Kidney capillary endothelial cell (primary cell): ENCODE measurements around the gene SRPK3.
"Not testable (repeated sequence)": the region's sequence is repeated elsewhere in the genome, so short reads cannot be mapped to it uniquely, and the experiment has no call there.

Experiments used
- DNase-seq: peaks from one replicate; pipeline ENCODE4 v3.0.0-alpha.2; 2018; ENCODE audit warnings: low spot score

SRPK3 gene, protein sequence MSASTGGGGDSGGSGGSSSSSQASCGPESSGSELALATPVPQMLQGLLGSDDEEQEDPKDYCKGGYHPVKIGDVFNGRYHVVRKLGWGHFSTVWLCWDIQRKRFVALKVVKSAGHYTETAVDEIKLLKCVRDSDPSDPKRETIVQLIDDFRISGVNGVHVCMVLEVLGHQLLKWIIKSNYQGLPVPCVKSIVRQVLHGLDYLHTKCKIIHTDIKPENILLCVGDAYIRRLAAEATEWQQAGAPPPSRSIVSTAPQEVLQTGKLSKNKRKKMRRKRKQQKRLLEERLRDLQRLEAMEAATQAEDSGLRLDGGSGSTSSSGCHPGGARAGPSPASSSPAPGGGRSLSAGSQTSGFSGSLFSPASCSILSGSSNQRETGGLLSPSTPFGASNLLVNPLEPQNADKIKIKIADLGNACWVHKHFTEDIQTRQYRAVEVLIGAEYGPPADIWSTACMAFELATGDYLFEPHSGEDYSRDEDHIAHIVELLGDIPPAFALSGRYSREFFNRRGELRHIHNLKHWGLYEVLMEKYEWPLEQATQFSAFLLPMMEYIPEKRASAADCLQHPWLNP

DNA sequence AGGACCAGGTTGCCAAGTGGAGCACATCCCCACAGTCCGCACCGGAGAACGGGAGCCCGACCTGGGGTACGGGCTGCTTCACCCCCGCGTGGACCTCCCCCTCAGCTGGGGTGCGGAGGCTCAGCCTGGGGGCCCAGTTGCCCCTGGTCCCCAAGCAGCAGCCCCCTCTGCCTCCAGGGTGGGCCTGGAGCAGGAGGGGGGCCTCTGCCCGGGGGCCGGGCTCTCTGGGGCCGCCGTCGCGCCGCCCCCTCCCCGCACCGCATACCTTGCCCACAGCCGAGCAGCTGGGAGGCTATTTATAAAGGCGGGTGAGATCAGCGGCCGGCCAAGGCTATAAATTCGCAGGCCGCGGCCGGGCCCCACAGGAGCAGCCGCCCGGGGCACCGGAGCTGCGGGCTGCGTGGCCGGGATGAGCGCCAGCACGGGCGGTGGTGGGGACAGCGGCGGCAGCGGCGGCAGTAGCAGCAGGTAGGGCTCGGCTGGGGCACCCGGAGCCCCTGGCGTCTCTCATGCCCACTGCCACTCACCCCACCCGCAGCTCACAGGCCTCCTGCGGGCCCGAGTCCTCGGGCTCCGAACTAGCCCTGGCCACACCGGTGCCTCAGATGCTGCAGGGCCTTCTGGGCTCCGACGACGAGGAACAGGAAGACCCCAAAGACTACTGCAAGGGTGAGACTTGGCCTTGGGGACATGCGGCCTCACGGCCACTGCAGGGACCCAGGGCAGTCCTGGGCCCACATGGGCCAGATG lies at the start of gene SRPK3:
TSS of gene SRPK3 (plus strand) at position 364 of the 750 bp plus-strand sequence. CDS start at position 410, 46 bp downstream.
- DNase-seq, result no peak

GRCh38 chrX:153731117-153731844 lies 49.6 kb upstream of the SRPK3 start:
- no peak for DNase-seq

- no peak for DNase-seq
Observed at GRCh38 chrX:153731845-153732215, 49.0 kb upstream of the SRPK3 start.

- DNase-seq, result no peak
Observed at GRCh38 chrX:153732401-153732800, 48.4 kb upstream of the SRPK3 start.

- DNase-seq, result no peak
Observed at GRCh38 chrX:153733651-153734240, 47.1 kb upstream of the SRPK3 start.

GRCh38 chrX:153734871-153735270 lies 46.0 kb upstream of the SRPK3 start:
- no peak for DNase-seq

- no peak for DNase-seq
Observed at GRCh38 chrX:153735274-153735673, 45.6 kb upstream of the SRPK3 start.

DNA sequence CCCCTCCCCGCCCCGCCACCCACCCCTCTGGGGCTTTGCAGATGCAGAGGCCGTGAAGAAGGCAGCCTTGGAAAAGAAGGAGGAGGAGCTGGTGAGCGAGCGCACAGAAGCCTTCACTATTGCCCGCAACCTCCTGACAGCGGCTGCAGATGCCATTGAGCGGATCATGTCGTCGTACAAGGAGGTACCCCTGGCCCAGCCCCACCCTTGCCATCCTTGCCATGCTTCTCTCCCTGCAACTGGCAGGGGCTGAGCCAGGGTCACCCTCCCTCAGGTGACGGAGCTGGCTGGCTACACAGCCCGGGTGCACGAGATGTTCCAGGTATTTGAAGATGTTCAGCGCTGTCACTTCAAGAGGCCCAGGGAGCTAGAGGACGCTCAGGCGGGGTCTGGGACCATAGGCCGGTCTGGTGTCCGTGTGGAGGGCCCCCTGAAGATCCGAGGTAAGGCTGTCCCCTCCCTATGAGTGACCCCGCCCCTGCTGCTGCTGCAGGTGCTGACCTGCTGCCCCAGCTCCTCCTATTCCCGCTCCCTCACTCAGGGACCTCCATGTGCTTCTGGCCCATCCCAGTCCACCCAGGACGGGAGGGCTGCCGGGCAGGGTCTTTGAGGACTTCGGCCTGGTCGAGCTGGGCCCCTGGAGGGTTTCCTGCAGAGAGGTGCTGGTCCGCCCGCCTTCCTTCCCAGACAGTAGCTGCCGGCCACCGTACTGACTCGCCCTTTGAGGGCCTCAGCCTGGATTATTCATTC lies 44.6 kb upstream of the SRPK3 start:
- no peak for DNase-seq

DNA sequence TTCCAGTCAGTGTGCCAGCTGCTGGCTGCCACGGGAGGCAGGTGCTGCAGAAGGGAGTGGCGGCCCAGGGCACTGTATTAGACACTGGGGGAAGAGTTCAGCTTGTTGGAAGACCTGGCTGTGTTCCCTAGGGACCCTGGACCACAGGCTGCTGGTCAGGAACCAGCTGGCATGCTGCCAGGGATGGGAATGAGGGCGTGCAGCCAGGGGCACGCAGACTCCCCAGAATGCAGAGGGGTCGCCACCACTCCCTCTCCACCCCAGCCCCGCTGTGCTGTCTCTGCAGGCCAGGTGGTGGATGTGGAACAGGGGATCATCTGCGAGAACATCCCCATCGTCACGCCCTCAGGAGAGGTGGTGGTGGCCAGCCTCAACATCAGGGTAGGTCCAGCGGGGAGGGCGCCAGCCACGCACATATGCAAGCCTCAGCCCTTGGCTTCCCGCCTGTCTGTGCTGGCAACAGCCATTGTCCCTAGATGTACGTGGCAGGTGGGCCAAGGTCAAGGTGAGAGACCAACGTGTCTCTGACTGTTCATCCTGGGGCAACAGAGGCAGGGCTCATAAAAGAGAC lies 43.9 kb upstream of the SRPK3 start:
- no peak for DNase-seq

DNA sequence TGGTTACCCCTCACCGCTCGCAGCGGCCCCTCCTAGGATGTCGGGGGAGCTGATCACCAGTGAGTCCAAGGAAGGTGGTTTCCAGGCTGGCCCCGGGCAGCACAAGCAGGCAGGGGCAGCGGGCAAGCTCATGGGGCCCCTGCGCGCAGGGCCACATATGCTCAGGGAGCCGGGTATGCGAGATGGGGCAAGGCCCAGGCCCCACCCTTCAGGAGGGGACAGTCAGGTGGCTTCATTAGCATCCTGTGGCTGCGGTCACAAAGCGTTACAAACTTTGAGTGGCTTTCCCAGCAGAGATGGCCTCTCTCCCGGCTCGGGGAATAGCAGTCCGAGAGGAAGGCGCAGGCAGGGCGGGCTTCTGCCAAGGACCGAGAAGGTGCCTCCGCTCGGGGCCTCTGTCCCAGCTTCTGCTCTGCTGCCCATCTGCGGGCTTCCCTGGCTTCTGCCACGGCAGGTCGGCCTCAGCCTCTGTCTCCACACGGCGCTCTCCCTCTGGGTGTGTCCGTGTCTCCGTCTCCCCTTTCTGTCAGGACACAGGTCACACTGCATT lies 42.7 kb upstream of the SRPK3 start:
- DNase-seq, result no peak

- DNase-seq, result no peak
Observed at GRCh38 chrX:153739754-153740486, 40.9 kb upstream of the SRPK3 start.

DNA sequence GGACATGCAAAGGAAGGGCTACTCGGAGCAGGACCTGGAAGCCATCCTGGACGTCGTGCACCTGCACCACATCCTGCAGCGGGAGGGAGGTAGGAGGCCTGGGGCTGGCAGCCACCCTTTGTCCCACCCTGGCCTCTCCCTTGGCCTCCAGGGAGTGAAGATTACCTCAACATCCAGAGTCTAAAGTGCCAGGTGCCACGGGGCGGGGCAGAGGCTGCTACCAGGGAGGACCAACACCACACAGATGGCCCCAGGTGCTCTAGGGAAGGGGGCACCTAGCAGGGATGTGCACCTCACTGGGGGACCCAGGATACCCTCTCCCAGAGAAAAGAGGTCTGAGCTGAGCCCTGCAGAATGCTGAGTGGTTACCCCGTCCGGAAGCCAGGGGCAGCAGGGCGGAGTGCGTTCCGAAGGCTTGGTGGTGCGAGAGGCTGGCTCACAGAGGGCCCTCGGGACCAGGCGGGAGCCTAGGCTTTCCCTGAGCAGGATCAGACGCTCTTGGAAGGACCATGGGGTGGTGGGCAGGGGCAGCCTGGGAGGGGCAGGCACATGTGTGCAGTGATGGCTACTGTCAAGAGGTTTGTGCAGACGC lies 40.1 kb upstream of the SRPK3 start:
- DNase-seq, result no peak

DNA sequence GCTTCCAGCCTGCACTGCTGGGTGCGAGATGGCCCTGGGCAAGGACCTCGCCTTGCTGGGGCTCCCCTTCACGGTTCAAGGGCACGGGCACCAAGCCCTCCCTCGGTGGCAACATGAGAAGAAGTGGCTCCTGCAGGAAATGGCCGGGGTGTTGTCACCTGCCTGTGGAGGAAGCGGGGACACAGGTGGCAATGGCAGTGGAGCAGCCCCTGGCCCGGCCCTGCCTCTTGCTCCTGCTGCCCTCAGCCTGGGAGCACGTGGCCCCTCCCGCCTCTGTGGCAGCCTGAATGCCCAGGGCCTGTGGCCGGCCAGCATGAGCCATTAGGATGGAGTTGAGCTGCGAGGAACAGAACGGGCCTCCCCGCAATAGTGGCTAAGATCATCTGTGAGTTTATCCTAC lies 39.4 kb upstream of the SRPK3 start:
- no peak for DNase-seq

GRCh38 chrX:153742111-153742510 lies 38.7 kb upstream of the SRPK3 start:
- not testable (repeated sequence) for DNase-seq

DNA sequence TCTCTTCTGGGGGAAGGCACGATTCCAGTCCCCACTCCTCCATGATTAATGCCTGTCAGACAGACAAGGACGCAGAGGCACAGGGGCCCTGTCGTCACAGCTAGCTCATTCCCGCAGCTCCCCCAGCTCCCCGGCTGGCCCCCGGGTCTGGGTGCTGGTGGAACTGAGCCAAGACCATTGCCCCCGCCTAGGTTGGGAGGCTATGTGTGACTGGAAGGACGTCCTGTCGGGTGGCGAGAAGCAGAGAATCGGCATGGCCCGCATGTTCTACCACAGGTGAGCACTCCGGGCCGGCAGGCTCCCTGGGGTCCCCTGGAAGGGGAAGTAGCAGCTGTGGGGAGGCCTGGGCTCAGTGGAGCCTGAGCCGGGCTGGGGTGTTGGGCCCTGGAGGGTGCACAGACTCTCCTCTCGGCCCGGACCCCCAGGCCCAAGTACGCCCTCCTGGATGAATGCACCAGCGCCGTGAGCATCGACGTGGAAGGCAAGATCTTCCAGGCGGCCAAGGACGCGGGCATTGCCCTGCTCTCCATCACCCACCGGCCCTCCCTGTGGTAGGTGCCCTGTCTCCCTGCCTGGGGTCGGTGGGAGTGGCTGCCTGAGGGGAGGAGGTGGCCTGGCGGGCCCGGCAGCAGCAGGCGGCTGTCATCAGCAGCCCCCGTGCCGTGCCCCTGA lies 37.9 kb upstream of the SRPK3 start:
- DNase-seq, result not testable (repeated sequence)

DNA sequence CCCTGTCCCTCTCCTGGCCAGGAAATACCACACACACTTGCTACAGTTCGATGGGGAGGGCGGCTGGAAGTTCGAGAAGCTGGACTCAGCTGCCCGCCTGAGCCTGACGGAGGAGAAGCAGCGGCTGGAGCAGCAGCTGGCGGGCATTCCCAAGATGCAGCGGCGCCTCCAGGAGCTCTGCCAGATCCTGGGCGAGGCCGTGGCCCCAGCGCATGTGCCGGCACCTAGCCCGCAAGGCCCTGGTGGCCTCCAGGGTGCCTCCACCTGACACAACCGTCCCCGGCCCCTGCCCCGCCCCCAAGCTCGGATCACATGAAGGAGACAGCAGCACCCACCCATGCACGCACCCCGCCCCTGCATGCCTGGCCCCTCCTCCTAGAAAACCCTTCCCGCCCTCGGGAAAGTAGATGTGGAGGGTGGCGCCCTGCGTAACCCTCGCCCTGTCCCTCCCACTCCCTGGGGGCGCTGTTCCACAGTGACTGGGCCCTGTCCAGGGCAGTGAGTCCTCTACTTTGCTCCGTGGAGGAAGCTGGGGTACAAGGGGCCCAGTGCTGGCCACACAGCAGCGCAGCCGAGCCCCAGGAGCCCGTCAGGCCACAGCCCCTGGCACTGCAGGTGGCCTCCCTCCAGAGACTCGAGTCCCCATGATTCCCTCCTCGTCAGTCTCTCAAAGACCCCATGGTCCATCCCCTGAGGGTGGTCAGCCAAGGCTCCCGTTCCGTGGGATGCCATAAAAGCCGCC lies 37.2 kb upstream of the SRPK3 start:
- not testable (repeated sequence) for DNase-seq

- no peak for DNase-seq
Observed at GRCh38 chrX:153744210-153745066, 36.4 kb upstream of the SRPK3 start.
